NCI-H748 (cell line): ENCODE results near the gene PRCP.
"Not testable (repeated sequence)": the region's sequence is repeated elsewhere in the genome, so short reads cannot be mapped to it uniquely, and the experiment has no call there.

Experiments
- DNase-seq: peaks from one replicate; lab custom pipeline; 2025; ENCODE audit not compliant: unreplicated experiment; lab: John Stamatoyannopoulos, UW

PRCP gene

DNA sequence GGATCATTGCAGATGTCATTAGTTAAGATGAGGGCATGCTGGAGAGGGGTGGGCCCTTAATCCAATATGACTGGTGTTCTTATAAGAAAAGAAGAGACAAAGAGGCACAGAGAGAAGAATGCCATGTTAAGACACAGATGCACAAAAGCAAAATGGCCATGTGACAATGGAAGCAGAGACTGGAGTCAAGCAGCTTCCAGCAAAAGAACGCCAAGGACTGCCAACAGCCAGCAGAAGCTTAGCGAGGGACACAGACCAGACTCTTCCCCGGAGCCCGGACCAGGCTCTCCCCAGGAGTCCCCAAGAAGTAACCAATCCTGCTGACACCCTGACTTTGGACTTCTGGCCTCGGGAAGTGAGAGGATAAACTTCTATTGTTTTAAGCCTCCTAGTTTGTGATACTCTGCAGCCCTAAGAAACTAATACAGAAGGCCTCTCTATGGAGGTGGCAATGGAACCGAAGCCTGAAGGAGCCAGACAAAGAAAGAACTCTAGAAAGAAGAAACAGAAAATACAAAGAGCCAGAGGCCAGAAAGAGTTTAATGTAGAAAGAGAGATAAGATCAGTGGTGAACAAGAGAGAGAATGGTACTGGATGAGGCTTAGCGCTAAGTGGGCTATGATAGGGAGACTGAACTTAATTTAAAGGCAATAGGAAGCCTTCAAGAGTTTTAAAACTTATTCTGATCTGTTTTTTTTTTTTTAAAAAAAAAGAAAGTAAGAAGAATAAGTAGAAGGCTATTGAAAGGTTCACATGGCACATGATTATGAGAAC, 27.7 kb downstream of the PRCP start:
- no peak for DNase-seq

DNA sequence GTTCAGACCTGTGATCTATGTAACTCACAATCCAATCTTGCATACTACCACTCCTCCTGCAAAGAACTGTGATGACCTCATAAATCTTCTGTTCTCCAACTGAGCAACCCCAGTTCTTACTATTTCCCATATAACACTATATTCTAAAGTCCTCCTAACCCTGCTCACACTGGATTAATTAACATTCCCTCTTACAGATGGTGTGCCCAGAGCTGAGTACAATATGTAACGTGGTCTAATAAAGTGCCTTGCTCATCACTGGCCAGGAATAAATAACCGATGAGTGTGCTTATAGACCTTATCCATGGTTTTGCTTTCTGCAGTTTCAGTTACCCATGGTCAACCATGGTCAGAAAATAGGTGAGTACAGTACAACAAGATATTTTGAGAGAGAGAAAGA, 28.6 kb downstream of the PRCP start:
- DNase-seq = no peak

DNA sequence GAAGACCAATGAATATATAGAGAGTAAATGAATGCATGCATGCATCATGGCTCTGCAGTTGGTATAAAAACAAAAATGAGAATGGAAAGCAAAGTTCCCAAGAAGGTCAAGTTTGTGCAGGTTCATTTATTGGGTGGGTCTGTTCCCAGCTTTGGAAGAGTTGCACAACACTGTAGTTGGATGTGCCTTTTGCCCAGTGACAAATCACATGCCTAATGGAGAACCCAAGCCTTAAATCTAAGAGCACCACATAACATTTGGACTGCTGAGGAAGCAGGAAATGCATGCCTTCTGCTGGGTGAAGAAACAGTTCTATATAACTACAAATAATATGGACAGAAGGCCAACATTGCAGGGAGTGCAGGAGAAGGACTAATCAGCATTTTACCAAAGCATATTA, 30.6 kb downstream of the PRCP start:
- DNase-seq = no peak

GRCh38 chr11:82867495-82868082, 32.6 kb downstream of the PRCP start:
- DNase-seq = peak; percentile 78

GRCh38 chr11:82865841-82866240, 34.4 kb downstream of the PRCP start:
- DNase-seq = no peak

DNA sequence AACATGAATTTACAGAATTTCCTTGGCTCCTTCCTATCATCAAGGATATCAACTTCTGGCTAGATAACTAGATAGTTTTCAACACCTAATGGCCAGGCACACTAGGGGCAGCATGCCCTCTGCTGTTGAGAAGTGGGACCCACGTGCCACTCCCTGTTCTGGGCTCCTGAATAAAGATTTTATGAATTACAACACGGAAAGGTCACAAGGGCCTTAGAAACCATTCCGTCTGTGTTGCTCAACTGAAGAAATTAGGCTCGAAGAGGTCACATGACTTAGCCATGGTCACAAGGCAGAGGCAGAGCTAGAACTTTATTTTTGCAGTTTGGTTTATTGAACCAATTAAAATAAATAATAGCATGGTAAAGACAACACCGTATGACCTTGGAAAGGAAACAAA, 36.0 kb downstream of the PRCP start:
- peak; percentile 48 for DNase-seq

- no peak for DNase-seq
These were observed 37.0 kb downstream of the PRCP start for GRCh38 chr11:82863209-82863608.

DNA sequence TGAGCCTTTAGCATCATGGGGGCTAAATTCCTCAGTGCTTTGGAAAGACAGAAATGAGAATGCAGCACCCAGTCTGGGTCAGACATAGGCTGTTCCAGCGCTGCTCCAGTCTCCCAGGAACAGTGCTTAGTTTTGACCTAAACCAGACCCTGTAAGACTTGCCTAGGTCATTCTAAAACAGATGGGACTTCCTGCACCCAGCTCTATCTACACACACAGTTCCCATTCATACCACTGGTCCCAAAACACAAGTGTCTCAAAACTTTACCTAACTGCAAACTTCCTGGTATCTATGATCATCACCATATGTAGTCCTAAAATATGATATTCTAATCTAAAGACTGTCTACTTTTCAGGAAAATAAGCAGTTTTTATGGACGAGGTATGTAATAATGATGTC, 37.9 kb downstream of the PRCP start:
- DNase-seq = no peak

GRCh38 chr11:82859750-82860149, 40.5 kb downstream of the PRCP start:
- no peak for DNase-seq

DNA sequence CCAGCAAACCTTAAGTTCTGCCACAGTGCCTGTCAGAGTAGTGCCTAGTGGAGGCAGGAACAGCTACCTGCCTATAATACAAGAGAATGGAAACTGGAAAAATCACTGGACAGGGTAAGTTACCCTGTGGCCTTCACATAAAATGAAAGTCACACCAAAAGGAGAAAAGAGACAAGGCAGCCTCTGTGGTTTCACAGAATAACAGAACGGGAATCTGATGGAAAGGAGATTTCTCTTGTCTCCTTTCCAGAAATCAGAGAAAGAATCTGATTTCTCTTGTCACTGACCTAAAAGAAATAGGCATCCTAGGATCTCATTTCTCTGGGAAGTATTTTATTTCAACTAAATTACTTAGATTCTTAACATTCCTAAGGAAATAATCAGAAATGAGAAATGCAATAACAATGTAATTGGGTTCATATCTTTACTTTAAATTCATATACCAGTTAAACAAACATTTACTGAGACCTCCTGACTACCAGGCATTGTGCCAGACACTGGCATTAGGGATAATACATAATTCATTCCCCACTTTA, 41.6 kb downstream of the PRCP start:
- no peak for DNase-seq

DNA sequence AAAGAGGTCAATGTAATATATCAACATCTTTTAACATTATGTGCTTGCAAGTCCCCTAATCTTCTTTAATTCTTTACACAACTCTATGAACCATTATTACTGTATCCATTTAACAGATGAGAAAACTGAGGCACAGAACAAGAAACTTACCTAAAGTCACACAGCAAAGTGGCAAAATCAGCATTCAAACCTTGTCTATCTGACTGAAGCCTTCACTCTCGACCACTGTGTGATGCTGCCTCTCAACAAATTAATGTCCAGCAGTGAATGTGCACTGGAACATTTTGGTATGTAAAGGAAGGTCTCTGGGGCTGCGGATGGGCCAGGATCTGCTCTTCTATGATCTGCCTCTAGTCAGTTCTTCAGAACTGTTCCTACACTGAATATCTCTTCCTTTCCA, 42.1 kb downstream of the PRCP start:
- no peak for DNase-seq

DNA sequence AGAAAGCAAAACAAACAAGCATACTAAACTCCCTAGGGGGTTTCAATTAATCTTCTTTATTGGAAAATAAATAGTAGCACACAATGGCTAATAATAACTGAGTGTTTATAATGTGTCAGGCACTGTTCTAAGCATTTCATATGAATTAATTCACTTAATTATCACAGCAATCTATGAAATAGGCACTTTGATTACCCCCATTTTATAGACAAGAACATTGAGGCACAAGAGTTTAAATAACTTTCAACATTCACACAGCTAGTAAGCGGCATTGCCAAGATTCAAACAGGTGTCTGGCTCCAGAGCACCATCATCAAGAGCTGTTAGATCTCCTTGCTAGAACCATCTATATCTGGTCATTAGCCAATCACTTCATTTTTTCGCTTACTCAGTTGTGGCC, 43.1 kb downstream of the PRCP start:
- DNase-seq = no peak

DNA sequence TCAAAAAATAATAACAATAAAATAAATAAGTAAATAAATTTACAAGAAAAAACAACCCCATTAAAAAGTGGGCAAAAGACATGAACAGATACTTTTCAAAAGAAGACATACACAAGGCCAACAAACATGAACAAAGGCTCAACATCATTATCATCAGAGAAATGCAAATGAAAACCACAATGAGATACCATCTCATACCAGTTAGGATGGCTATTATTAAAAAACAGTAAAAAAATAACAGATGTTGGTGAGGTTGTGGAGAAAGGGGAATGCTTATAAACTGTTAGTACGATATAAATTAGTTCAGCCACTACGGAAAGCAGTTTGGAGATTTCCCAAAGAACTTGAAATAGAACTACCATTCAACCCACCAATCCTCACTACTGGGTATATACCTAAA, 44.6 kb downstream of the PRCP start:
- no peak for DNase-seq

DNA sequence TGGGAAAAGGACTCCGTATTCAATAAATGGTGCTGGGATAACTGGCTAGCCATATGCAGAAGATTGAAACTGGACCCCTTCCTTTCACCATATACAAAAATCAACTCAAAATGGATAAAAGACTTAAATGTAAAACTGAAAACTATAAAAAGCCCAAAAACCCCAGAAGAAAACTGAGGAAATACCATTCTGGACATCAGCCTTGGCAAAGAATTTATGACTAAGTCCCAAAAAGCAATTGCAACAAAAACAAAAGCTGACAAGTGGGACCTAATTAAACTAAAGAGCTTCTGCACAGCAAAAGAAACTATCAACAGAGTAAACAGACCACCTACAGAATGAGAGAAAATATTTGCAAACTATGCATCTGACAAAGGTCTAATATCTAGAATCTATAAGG, 45.3 kb downstream of the PRCP start:
- DNase-seq = not testable (repeated sequence)

DNA sequence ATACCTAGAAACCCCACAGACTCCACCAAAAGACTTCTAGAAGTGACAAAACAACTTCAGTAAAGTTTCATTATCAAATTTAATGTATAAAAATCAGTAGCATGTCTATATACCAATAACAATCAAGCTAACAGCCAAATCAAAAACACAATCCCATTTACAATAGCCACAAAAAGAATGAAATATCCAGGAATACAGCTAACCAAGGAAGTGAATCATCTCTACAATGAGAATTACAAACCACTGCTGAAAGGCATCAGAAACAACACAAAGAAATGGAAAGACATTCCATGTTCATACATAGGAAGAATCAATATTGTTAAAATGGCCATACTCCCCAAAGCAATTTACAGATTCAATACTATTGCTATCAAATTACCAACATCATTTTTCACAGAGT, 46.0 kb downstream of the PRCP start:
- no peak for DNase-seq

- no peak for DNase-seq
These were observed 51.4 kb downstream of the PRCP start for GRCh38 chr11:82848829-82849228.

- DNase-seq = no peak
These were observed 54.6 kb downstream of the PRCP start for GRCh38 chr11:82845356-82846353.

GRCh38 chr11:82843057-82843795, 57.0 kb downstream of the PRCP start:
- no peak for DNase-seq

DNA sequence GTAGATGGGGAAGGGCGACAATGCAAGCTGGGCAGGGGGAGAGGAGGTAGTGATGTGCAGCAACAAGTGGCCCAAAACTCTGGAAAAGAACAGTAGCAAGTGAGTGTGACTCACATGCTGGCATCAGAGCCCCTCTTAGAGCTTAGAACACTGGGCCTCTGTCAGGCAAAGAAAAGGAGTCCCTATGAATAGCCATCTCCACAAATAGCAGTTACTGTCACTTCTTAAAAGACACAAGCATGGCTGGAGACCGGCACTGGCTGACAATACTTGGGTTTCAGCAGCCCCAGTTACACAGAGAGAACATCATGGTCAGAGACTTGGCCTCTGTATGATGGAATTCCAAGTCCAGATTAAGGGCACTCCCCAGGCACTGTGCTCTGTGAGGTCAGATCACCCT, 58.2 kb downstream of the PRCP start:
- no peak for DNase-seq

- DNase-seq = peak; percentile 27
These were observed 62.6 kb downstream of the PRCP start for GRCh38 chr11:82837650-82838049.

DNA sequence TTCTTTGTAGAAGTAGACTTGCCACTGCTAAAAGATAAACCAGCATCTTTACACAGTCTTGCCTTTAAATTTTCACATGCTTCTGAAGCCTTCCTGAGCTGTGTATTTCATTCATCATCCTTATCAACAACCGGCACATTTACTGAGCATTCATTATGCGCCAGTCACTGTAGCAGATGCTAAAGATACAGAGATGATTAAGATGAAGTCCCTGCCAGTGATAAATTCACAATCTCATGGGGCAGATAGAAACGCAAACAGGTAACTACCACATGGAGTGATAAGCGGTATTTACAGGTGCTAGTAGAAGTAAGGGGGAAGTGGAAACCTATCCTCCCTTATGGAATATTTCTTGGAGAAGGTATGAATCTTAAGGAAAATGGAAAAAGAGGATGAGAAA, 67.2 kb downstream of the PRCP start:
- no peak for DNase-seq
